Fibroblast of skin of abdomen (primary cell): ENCODE measurements around the gene UNC5A.
A peak's percentile ranks its signal among the peaks of the same experiment; 100 is the strongest.

Experiments used
- DNase-seq: peaks from one replicate; pipeline ENCODE4 v3.0.0-alpha.2; 2013

Gene UNC5A

DNA sequence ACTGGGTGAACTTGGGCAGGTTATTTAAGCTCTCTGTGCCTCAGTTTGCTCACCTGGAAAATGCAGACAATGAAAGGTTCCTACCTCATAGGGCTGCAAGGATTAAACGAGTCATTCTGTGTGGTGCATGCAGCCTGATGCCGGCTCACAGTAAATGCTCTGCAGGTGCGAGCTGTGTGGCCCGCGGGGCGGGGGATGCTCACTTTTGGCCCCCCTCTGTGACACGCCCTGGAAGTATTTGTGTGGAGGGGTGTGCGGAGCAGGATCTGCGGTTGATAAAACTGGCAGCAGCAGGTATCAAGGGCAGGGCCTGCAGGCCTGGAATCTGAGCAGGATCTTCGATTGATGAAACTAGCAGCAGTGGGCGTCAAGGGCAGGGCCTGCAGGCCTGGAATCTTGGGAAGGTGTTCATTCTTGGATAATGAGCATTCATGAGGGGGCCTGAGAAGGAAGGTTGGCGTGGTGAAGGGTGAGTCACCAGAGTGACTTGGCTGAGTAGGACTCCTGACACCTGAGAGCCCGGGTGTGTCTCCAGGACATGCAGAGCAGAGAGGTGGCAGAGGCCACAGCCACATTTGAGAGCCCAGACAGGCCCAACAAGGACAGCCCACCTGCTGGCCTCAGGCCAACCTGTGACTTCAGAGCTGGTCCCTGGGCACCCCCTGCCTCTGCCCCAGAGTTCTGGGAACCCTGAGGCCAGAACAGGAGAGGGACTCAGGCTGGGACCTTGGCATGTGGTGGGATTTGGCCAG lies 11.9 kb downstream of the UNC5A start:
- no peak for DNase-seq

DNA sequence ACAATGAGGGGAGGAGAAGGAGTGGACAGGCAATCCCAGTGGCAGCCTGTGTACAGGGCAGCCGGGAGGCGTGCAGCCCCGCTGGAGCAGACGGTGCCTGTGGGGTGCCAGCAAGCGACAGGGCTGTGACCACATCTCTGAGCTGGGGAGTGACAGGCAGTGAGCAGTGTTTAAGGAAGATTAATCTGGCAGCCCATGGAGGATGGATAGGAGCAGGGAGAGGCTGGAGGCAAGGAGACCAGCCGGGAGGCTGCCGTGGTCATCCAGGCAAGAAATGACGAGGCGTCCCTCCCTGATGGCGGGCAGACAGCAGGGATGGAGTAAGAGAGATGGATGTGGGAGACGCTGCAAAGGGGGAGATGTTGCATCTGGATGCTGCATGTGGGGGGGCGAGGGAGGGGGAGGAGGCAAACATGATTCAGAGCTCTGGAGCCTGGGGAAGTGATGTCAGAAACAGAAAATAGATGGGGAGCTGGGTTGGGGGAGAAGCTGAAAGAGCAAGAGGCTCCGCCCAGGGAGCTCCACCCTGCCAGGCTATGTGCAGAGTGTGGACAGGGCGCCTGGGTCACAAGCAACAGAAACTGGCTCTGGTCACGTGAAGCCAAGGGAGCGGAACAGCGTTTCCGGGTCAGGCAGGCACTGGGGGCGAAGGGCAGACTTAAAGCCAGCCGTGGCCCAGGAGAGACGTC lies 12.6 kb downstream of the UNC5A start:
- no peak for DNase-seq

DNA sequence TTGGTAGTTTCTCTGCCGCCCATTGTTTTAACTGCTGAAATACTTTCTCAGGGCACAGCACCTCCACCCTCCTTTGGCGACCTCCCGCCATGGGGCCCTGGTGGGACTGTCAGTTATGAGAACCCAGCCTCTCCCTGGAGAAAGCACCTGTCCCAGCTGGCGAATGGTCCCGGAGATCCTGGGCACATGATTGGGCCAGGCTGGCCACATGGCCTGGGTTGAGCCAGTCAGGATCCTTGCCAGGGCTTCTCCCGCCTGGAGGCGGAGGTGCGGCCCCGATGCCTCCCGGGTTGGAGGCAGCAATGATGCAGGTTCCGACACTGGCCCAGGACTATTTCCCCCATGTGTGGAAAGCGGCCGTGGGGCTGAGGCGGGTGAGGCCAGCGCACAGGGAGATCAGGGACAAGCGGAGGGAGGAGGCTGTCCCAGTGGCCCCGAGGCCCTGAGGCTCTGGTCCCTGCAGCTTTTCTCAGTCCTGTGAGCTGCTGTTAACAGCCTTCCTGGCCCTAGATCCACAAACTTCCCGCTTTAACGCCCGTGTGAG lies 13.6 kb downstream of the UNC5A start:
- no peak for DNase-seq

DNA sequence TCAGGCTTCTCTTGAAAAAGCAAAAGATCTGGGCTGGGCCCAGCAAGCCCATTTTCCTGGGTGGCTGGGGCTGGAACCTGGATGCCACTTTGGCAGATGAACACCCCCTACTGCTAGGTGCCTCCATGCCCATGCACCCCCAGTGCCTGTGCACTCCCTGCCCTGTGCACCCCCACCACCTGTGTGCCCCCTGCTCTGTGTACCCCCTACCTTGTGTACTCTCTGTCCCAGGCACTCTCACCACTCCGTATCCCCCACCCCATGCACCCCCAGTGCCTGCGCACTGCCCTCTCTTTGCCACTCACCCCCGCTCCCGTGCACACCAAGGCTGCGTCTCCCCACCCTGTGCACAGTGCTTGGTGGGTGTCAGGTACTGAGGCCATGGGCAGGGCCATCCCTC lies 14.2 kb downstream of the UNC5A start:
- no peak for DNase-seq

DNA sequence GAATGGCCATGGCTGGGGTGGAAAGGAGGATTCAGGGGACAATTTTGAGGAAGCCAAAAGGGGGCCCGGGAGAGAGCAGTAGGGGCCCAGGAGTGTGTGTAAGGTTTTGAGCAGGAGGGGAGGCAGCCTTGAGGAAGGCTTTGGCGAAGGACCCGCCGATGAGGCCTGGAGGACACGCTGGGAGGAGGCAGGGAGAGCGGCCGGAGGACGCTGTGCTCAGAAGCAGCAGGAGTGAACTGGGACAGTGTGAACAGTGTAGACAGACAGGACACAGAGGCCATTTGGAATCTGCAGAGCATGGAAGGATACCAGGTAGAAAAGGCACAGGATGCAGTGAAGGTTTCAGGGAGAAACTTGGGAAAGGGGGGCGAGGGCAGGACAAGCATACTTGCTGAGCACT lies 14.9 kb downstream of the UNC5A start:
- DNase-seq, result no peak

DNA sequence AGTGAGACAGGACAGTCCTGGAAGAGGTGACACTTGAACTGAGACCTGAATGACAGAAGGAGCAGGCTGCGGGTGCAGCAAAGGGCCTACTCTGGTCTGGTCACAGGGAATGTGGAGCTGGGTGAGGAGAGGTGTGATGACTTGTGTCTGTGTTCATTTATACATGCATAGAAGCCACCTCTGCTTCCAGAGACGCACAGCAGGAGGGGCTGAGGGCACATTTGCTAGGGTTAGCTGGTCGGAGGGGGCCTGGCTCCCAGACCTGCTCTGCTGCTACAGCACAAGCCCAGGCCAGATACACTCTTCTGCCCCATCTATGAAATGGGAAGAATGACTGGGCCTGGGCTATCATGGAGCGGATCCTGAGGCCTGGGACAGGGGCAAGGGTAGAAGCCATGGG lies 15.6 kb downstream of the UNC5A start:
- DNase-seq, result no peak

- DNase-seq, result no peak
Observed at GRCh38 chr5:176827736-176828414, 17.5 kb downstream of the UNC5A start.

DNA sequence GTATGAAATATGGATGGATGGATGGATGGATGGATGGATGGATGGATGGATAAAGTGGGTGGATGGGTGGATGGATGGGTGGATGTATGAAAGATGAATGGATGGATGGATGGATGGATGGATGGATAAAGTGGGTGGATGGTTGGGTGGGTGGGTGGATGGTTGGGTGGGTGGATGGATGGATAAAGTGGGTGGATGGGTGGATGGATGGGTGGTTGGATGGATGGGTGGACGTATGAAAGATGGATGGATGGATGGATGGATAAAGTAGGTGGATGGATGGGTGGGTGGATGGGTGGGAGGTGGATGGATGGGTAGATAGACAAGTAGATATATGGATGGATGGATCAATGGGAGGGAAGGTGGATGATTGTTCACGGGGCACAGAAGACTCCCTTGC lies 19.0 kb downstream of the UNC5A start:
- DNase-seq, result no peak

DNA sequence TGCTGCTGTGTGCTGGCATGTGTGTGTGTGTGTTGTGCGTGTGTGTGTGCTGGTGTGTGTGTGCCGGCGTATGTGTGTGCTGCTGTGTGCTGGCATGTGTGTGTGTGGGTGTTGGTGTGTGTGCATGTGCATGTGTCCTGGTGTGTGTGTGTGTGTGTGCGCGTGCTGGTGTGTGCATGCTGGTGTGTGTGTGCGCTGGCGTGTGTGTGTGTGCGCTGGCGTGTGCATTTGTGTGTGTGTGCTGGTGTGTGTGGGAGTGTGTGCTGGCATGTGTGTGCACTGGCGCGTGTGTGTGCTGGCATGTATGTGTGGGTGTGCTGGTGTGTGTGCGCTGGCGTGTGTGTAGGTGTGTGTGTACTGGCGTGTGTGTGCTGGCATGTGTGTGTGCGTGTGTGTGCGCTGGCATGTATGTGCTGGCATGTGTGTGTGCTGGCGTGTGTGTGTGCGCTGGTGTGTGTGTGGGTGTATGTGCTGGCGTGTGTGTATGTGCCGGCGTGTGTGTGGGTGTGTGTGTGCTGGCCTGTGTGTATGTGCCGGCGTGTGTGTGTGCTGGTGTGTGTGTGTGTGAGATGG lies 20.1 kb downstream of the UNC5A start:
- no peak for DNase-seq

- no peak for DNase-seq
Observed at GRCh38 chr5:176830995-176831423, 20.6 kb downstream of the UNC5A start.

GRCh38 chr5:176831425-176831824 lies 21.1 kb downstream of the UNC5A start:
- no peak for DNase-seq

GRCh38 chr5:176832162-176832561 lies 21.8 kb downstream of the UNC5A start:
- no peak for DNase-seq

GRCh38 chr5:176833286-176833685 lies 22.9 kb downstream of the UNC5A start:
- no peak for DNase-seq

DNA sequence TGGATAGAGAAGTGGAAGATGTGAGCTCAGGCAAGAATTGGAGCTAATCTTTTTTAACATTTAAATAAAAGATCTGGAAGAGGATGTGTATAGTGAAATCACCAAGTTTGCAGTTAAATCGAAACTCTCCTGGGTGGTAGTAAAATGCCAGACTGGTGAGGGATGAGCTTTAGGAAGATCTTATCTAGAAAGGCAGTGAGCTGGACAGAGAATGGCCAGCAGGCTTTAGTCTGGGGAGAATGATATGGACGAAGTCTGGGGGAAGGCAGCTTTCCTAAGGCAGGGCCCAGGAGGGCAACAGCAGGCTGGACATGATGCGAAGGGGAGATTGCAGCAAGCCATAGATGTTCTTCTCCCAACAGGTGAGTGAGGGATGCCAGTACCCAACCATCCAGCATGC lies 25.6 kb downstream of the UNC5A start:
- no peak for DNase-seq

- no peak for DNase-seq
Observed at GRCh38 chr5:176836811-176837706, 26.7 kb downstream of the UNC5A start.

GRCh38 chr5:176837707-176838115 lies 27.4 kb downstream of the UNC5A start:
- DNase-seq, result peak; percentile 85

DNA sequence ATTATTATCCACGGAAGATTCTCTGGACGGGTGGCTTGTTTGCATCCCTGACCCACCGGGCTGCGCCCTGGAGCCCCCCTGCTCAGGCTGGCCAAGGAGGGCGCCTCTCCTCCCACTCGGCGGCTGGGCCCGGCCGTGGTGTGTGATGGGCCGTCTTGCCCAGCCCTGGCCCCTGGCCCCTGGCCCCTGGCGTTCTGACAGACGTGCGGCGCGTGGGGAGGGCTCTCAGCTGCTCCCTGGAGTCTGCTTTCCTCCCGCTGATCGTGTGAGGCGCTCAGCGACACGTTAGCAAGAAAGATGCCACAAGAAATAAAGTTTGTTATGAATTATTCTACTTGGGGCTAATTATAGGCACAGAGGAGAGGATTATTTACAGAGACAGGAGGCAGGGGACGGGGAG lies 33.3 kb downstream of the UNC5A start:
- DNase-seq, result no peak

GRCh38 chr5:176844281-176844680 lies 33.9 kb downstream of the UNC5A start:
- no peak for DNase-seq

DNA sequence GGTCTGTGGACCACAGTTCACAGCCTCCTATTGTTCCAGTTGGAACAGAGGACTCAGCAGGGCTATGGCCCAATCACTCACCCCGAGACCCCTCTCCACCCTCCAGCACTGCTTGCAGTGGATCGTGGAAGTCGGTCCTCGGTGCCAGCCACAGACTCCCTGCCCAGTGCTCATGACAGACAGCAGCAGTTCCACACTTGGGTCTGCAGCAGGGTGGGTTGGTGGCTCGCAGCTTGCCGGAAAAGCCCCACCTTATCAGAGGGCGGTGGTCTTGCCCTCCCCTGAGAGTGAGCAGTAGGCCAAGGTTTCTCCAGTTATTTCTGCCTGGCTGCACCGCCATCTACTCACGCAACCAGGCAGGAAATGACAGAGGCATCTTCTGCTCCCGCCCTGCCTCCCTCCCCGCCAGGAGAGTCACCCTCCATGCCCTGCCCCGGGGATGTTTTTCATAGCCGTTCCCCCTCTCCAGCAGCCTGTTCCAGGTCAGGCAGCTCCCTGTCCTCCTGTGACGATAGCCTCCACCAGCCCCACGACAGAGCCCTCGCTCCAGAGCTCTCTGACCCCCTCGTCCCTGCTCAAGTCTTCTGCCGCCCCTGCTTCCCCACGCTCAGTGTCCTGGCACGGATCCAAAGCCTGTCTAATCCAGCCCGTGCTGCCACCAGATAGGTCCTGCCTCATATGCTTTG lies 34.5 kb downstream of the UNC5A start:
- peak; percentile 8 for DNase-seq

DNA sequence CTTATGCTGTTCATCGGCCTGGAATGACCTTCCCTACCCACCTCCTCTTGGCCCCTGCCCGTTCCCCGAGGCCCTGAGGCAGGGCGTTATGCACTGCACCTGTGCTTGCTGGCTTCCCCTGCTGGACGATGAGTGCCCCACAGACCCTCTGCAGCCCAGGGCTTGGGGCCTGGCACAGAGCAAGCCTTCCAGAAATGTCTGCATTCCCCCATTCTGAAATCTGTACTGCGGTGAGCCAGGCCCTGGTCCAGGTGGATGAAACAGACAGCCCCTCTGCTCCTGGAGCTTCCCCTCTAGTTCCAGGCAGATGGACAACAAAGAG lies 35.0 kb downstream of the UNC5A start:
- no peak for DNase-seq

- DNase-seq, result no peak
Observed at GRCh38 chr5:176846335-176847140, 36.2 kb downstream of the UNC5A start.
